Vagina (tissue), 2 donors: ENCODE measurements around the gene CIDEA. TPM values are rescaled to one million over a fixed set of nuclear protein-coding genes. Genes with fewer than 3 reads are reported as not detected.
A peak's percentile ranks its signal among the peaks of the same experiment; 100 is the strongest.

ENCODE experiments used
- DNase-seq, 2 donors: peaks; one replicate each; pipeline ENCODE4 v3.0.0-alpha.2; 2017; ENCODE audit errors: extremely low spot score in 2 of 2
- H3K27ac ChIP-seq: fragments of 200-600 bp; sonication (generic); one replicate; pipeline ENCODE4 v1.5.1; 2019
- H3K27me3 ChIP-seq: fragments of 200-600 bp; sonication (generic); one replicate; pipeline ENCODE4 v1.5.1; 2019
- H3K36me3 ChIP-seq, 2 donors: fragments of 200-600 bp; sonication (generic); one replicate each; pipeline ENCODE4 v1.5.1; 2017 to 2019
- H3K4me1 ChIP-seq: fragments of 200-600 bp; sonication (generic); one replicate; pipeline ENCODE4 v1.5.1; 2019
- H3K4me3 ChIP-seq, 2 donors: fragments of 200-600 bp; sonication (generic); 1 replicate in 1 of 2; 2 replicates in 1 of 2; pipeline ENCODE4 v1.5.1; 2016 to 2019
- H3K9me3 ChIP-seq: fragments of 200-600 bp; sonication (generic); one replicate; pipeline ENCODE4 v1.5.1; 2019
- POLR2A ChIP-seq, 2 donors: fragments of 450-650 bp; IDR thresholded peaks; one replicate each; pipeline ENCODE4 v1.6.1; 2017; ENCODE audit warnings: antibody characterized with exemption in 2 of 2, mild to moderate bottlenecking in 2 of 2, moderate library complexity in 2 of 2
- POLR2AphosphoS5 ChIP-seq, 2 donors: sonication (generic); formaldehyde crosslinking; IDR thresholded peaks; one replicate each; pipeline ENCODE4 v1.9.0; 2017; ENCODE audit warnings: antibody characterized with exemption in 2 of 2, mild to moderate bottlenecking in 2 of 2, low read depth in 1 of 2; ENCODE audit not compliant: insufficient read depth in 1 of 2
- intact Hi-C: fragments of 100-400 bp; cut with DNase I; formaldehyde crosslinking; loops from one replicate; pipeline ENCODE4 v1.15.1; 2023
- total RNA-seq: library from RNA; depleted of rRNA; stranded (reverse); fragments of >200 nt; gene quantifications from one replicate; pipeline ENCODE4 v1.2.3, GENCODE V29; 2016
- TF ChIP-seq, protein P1 (sequence below), 3 experiments: fragments of 450-650 bp in 2 of 3; fragments of 200-600 bp in 1 of 3; sonication (generic) in 1 of 3; IDR thresholded peaks; one replicate each; pipeline ENCODE4 v1.5.1; 2017 to 2019; ENCODE audit warnings: antibody characterized with exemption in 3 of 3, mild to moderate bottlenecking in 2 of 3, moderate library complexity in 2 of 3

CIDEA gene
- total RNA-seq, 1 donor from 2014 or later: 2.7 TPM

GRCh38 chr18:12255626-12256026 lies 1.5 kb downstream of the CIDEA start:
- no peak for DNase-seq
- Histone ChIP-seq H3K36me3 (no peaks in the 10 kb centered on the region), H3K27me3 (peaks cover 7% of the 10 kb centered on the region), H3K4me3 (no peak overlapping the region), H3K9me3 (no peaks in the 10 kb centered on the region), H3K4me1 (peaks cover 24% of the 10 kb centered on the region), H3K27ac (peak overlapping the region; percentile 23)
- no peak for TF ChIP-seq POLR2A (IDR thresholded peaks at IDR 0.05)
- no peak for TF ChIP-seq POLR2AphosphoS5 (IDR thresholded peaks at IDR 0.05; ENCODE audit: insufficient read depth in 1 of 2, low read depth in 1 of 2)
- TF ChIP-seq, protein P1, sequence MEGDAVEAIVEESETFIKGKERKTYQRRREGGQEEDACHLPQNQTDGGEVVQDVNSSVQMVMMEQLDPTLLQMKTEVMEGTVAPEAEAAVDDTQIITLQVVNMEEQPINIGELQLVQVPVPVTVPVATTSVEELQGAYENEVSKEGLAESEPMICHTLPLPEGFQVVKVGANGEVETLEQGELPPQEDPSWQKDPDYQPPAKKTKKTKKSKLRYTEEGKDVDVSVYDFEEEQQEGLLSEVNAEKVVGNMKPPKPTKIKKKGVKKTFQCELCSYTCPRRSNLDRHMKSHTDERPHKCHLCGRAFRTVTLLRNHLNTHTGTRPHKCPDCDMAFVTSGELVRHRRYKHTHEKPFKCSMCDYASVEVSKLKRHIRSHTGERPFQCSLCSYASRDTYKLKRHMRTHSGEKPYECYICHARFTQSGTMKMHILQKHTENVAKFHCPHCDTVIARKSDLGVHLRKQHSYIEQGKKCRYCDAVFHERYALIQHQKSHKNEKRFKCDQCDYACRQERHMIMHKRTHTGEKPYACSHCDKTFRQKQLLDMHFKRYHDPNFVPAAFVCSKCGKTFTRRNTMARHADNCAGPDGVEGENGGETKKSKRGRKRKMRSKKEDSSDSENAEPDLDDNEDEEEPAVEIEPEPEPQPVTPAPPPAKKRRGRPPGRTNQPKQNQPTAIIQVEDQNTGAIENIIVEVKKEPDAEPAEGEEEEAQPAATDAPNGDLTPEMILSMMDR (IDR thresholded peaks at IDR 0.05): no peak
- intact Hi-C loops: no loop called here

DNA sequence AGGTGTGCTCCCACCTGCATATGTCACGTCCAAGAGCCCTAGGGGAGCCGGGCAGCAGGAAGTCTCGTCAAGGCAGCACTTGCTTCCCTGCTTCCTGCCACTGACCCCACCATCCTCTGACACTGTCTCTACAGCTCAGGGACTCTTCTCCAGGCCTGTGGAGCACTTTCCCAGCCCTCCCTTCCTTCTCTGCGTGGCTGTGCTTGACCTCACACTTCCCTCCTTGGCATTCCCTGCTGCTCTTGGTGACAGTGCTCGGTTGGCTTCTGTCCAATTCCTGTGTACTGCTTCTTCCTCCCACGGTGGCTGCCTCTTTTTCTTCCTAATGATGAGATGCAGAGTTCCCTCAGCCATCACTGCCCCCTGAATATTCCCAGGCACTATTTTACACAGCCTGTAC lies 2.8 kb downstream of the CIDEA start:
- peaks cover 24% of the 10 kb centered on the region for H3K4me1 ChIP-seq
- peaks cover 7% of the 10 kb centered on the region for H3K27me3 ChIP-seq
- intact Hi-C loops: no loop called here
- H3K9me3 ChIP-seq: no peaks in the 10 kb centered on the region
- no peak for TF ChIP-seq POLR2AphosphoS5 (IDR thresholded peaks at IDR 0.05; ENCODE audit: insufficient read depth in 1 of 2, low read depth in 1 of 2)
- TF ChIP-seq, protein P1 (IDR thresholded peaks at IDR 0.05): no peak
- no peak for TF ChIP-seq POLR2A (IDR thresholded peaks at IDR 0.05)
- DNase-seq: no peak
- no peak overlapping the region for H3K27ac ChIP-seq
- no peaks in the 10 kb centered on the region for H3K36me3 ChIP-seq
- H3K4me3 ChIP-seq: no peak overlapping the region

DNA sequence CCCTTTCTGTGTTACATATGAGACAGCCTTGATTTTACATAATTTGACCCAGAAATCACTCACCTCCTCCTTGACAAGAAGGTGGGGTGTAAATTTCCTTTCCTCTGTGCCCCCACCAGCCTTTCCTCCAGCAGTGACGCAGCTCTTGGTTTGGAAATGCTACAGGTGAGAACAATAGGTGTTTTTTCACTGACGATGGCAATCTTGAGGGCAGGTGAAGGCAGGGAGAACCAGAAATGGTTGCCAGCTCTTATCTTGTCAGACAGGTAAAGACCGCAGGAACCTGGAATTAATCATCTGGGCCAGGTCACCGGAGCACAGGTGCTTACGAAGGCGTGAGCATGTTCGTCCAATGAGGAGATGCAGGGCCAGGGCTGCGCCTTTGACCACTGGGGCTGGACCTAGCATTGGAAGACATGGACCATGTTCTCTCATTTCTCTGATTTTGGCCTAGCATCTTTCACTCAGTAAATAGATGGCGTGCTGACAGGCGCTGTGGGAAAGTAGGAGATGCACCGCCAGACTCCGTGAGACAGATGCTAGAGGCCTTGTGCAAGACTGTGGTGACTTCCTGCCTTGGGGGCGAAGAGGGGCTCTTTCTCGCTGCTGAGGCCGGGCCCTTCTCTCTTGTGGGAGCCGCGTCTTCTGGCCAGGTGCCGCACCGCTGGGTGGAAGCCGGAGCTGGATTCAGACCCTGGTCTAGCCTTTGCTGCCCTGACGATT lies 4.0 kb downstream of the CIDEA start:
- Histone ChIP-seq H3K36me3 (no peaks in the 10 kb centered on the region), H3K27me3 (peaks cover 7% of the 10 kb centered on the region), H3K9me3 (no peaks in the 10 kb centered on the region), H3K27ac (no peak overlapping the region), H3K4me3 (no peak overlapping the region), H3K4me1 (peaks cover 23% of the 10 kb centered on the region)
- TF ChIP-seq POLR2A (IDR thresholded peaks at IDR 0.05) (no peak), POLR2AphosphoS5 (IDR thresholded peaks at IDR 0.05; ENCODE audit: insufficient read depth in 1 of 2, low read depth in 1 of 2) (no peak)
- TF ChIP-seq, protein P1 (IDR thresholded peaks at IDR 0.05): no peak
- no peak for DNase-seq
- intact Hi-C loops: no loop called here

DNA sequence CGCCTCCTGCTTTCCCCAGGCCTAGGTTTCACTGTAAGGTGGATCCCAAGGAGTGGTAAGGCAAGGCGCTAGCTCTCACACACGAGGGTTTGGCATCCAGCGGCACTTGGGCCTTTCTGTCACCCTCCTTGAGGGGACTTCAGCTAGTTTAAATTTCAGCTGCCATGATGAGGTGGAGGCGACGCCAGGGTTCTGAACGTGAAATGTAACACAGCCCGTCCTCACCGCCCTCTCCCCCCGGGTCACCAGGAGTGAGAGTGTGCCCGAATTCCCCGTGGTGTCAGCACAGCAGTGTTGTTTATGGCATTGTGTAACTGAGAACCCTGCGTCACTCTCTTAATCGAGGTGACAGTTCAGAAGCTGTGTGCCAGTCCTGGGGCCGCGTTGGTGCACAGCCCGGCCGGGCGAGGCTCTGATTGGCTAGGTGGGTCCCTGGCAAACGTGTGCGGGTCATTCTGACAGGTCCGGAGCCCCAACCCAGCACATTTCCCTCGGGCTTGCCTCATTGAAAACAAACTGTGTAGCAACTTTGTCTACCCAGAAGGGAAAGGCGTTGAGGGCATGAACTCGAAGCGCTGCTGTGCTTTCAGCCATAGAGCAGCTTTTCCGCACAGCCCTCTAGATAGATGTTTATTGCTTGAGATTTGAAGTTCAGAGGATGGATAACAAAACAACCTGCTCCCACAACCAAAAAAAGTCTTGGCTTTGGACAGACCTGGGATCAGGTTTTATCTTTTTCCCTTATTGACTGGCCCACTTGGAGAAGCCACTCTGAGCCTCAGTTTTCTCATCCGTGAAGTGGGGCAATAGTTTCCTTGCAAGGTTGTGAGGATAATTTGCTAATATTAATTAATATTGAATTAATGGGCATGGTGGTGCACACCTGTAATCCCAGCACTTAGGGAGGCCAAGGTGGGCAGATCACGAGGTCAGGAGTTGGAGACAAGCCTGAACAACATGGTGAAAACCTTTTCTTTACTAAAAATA lies 4.9 kb downstream of the CIDEA start:
- Histone ChIP-seq H3K27me3 (peaks cover 2% of the 10 kb centered on the region), H3K36me3 (no peaks in the 10 kb centered on the region), H3K4me3 (no peak overlapping the region), H3K9me3 (no peaks in the 10 kb centered on the region), H3K27ac (no peak overlapping the region), H3K4me1 (peaks cover 14% of the 10 kb centered on the region)
- intact Hi-C loops: no loop called here
- DNase-seq: no peak
- TF ChIP-seq POLR2AphosphoS5 (IDR thresholded peaks at IDR 0.05; ENCODE audit: insufficient read depth in 1 of 2, low read depth in 1 of 2): no peak

DNA sequence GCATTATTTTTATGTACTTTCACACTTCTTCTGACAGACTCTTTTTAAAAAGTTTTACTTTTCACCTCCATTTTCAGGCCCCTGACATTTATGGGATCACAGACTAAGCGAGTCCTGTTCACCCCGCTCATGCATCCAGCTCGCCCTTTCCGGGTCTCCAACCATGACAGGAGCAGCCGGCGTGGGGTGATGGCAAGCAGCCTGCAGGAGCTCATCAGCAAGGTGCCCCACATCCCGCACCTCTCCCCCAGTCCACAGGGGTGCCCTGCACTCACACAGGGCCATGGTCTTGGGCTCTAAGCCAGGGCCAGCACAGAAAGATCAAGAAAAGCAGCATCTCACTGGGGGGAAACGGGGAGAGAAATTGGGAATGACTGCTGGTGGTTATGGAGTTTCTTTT lies 8.6 kb downstream of the CIDEA start:
- no peak for DNase-seq
- Histone ChIP-seq H3K9me3 (no peaks in the 10 kb centered on the region), H3K27ac (no peak overlapping the region), H3K4me3 (no peak overlapping the region), H3K36me3 (no peaks in the 10 kb centered on the region), H3K4me1 (peaks cover under 1% of the 10 kb centered on the region), H3K27me3 (no peaks in the 10 kb centered on the region)
- intact Hi-C loops: no loop called here
- TF ChIP-seq, protein P1 (IDR thresholded peaks at IDR 0.05): no peak
- TF ChIP-seq POLR2A (IDR thresholded peaks at IDR 0.05): no peak
- no peak for TF ChIP-seq POLR2AphosphoS5 (IDR thresholded peaks at IDR 0.05; ENCODE audit: insufficient read depth in 1 of 2, low read depth in 1 of 2)
